Hematopoietic multipotent progenitor cell treated with erythropoietin and hydrocortisone succinate and interleukin-3 and kit ligand, for 17 days (in vitro differentiated cells): Measurements from ENCODE around the gene FAM151A.

Experiments used
- DNase-seq: peaks from one replicate; pipeline ENCODE4 v3.0.0-alpha.2; 2015; ENCODE audit warnings: low spot score

The FAM151A gene

DNA sequence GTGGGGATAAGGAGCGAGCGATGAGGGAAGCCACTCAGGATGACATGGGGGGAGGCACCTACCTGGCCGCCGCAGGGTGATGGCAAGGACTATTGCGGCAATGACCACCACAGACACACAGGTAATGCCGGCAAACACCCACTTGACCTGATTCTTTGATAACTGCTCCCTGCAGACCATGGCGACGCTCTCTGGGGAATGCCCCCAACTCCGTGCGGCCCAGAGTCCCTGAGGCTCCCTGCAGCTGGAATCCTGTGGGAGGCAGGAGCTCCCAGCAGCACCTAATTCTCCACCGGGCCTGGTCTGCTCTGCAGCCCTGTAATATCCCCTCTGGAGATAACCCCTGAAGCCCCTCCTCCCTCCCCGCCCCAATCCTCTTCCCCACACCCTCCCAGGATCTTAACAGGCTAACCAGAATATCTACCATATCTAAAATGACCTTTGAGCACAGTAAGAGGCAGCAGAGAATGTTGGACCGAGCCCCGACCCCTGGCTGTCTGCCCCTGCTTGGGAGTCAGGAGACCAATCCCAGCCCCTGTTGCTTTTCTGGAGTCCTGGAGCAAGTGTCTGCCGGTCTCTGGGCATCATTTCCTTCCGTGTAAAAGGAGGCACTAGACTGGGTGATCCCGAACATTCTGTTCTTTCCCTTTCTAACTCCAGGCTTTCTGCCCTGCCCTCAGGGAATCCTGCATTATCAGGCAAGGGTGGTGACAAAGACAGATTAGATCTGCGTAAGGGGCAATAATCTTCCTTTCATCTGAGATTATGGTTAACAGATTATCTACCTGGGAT lies at the start of gene FAM151A:
Gene FAM151A, minus strand, starts transcription at position 310 of the 792 bp plus-strand sequence. Its CDS starts 130 bp downstream, at position 180.
- no peak for DNase-seq

DNA sequence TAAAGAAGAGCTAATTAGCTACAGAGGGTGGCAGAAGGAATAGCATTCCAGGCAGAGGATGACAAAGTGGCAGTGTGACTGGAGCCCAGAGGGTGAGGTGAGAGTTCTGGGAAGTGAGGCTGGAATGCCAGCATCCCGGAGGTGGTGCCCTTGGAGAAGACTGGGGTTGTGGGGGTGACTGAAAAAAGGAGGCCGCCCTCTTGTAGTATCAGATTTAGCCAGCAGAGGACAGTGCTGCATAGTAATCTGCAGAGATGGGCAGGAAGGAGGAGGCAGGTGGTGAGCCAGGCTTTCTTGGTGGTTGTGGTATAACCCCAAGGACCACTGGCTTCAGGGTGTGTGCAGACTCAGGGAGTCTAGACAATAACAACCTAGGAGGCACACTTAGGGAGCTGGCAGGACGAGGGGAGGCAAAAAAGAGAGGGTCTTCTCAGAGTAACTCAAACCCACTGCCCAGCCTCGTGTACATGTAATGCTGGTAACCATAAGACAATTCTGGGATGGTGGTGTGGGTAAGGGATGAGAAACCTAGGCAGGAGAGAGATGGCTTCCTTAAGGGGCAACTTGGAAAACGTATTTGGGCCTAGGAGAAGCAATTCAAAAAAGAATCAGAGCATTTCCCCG lies 48.8 kb upstream of the FAM151A start:
- peak; percentile 37 for DNase-seq

DNA sequence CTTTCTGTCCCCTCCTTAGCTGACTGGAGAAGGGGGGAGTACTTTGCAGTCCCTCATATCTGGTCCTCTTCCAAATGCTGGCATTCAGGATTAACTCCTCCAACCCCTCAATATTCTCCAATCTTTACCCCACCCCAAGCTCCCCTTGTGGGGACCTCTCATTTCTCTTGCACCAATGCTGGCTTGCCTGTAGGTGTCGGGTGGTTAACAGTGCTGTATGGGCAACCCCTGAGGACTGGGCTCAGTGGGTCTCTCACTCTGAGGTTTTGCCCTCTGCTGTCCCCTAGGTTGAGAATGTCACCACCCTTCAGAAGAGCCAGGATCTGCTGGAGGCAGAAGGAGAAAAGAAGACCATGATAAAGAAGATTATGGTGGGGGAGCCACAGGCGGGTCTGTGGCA lies 45.2 kb upstream of the FAM151A start:
- DNase-seq, result no peak

DNA sequence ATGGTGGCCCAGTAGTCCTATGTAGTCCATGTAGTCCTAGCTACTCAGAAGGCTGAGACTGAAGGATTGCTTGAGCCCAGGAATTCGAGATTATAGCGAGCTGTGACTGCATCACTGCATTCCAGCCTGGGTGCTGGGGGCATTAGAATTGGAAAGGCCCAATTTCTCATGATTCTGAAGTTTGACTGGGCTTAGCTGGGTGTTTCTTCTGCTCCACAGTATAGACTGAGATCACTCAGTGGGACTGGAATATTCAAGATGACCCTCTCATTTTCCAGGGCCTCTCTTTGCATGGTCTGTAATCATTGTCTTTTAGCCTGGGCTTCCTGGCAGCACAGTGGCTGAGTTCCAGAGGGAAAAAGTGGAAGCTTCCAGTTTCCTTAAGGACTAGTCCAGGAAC lies 44.5 kb upstream of the FAM151A start:
- no peak for DNase-seq

DNA sequence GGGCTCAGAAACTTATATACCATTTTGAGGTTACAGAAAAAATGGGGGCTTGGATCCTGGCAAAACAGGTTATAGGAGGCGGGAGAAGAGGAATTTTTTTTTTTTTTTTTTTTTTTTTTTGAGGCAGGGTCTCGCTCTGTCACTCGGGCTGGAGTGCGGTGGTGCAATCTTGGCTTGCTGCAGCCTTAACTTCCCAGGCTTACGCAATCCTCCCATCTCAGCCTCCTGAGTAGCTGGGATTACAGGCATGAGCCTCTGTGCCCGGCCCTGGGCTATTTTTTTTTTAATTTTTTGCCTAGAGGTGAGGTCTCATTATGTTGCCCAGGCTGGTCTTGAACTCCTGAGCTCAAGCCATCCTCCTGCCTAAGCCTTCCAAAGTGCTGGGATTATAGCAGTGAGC lies 43.0 kb upstream of the FAM151A start:
- DNase-seq, result no peak

DNA sequence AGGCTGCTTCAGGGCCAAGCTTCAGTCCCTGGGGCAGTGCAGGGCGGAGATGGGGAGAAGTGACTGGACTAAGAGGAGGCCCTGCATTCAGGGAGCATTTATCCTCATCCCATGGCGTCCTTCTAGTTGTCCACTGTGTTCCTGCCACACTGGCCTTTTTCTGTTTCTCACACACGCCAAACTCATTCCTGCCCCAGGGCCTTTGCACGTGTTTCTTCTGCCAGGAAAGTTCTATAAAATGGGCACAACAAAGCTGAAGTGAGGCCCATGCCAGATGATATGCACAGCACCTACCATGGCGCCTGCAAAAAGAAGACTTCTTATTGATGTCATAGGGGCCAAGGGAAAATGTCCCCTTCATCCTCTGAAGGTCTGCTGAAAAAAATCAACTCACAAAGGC lies 42.5 kb upstream of the FAM151A start:
- DNase-seq, result no peak

DNA sequence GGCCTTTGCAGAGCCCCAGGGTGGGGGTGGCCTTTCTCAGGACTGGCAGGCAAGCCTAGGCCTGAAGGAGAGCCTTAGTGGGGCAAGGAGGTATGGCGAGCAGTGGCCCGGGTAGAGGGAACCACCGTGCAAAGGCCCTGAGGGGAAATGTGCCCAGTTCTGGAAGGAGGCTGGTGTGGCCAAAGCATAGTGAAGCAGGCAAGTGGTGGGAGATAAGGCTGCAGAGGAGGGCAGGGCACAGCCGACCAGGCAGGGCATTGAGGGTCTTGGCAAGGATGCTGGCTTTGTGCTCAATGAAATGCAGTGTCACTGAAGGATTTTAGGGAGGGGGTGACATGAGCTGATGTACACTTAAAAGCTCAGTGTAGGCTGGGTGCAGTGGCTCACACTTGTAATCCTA lies 41.0 kb upstream of the FAM151A start:
- DNase-seq, result no peak

DNA sequence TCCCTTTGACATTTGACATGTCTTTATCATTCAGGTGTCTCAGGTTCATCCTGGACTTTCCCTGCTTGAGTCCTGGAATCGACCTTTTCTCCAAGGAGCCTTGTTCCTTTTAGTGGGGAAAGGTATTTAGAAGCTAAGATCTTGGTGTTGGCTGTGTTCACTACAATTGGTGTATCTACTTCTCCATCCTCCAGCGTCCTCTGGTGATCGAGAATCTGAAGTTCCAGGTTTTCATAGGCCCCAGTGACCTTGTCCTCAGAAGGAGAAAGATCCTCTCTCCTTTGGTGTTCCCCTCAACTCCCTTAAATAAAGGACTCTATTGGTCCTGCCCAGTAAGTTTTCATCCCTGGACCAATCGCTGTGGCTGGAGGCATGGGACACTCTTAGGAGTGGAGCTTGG lies 40.4 kb upstream of the FAM151A start:
- no peak for DNase-seq

DNA sequence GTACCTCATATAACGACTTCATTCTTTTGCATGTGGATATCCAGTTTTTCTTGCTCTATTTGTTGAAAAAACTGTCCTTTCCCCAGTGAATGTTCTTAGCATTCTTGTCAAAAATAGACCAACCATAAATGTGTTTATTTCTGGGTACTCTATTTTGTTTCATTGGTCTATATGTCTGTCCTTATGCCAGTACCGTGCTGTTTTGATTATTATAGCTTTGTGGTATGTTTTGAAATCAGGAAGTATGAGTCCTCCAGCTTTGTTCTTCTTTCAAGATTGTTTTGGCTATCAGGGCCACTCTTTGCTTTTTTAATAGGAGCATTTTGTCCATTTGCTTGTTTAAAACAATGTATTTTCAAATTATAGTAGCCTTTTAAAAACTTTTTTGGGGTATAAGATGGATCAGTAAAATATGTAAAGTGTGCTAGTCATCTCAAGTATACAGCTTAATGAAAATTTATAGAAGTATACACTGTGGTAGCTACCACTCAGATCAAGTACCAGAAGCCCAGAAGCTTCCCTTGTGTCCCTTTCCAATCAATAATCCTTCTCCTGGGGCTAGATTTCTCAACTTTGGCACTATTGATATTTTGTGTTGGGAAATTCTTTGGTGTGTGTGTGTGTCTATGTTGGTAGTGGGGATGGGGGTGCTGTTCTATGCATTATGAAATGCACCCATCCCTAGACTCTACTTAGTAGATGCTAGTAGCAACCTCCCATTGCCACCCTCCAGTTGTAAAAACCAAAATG lies 35.0 kb upstream of the FAM151A start:
- no peak for DNase-seq

DNA sequence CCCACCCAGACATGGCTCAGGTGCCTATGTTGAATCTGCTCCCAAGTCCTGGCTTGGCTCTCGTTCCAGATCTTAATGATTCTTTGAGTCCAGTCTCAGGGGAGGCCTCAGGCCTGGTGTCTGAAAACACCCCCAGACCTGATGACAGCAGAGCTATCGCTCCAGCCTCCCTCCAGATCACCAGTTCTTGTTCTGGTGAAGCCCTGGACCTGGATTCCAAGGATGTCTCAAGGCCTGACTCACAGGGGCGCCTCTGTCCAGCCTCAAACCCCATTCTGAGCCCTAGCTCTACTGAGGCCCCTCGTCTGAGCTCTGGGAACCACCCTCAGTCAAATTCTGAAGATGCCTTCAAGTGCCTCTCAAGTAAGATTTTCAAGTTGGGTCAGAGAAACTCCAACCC lies 29.7 kb upstream of the FAM151A start:
- DNase-seq, result no peak

DNA sequence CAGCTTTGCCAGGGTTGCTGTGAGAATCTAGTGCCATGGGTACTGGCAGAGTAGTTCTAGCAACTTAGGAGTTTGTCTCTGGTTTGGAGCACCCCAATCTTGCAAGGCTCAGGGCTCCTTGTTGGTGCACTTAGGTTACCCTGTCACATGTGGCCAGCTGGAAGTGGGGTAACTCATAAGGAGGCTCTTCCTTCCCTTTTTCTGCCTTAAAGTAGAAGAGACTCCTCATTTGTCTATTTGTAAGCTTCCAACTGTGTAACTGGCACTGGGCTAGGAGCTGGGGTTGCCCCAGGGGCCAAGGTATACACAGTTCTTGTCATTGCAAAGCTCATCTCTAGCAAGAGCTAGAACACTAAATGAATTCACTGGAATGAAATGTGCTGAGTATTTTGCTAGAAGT lies 28.8 kb upstream of the FAM151A start:
- DNase-seq, result no peak

DNA sequence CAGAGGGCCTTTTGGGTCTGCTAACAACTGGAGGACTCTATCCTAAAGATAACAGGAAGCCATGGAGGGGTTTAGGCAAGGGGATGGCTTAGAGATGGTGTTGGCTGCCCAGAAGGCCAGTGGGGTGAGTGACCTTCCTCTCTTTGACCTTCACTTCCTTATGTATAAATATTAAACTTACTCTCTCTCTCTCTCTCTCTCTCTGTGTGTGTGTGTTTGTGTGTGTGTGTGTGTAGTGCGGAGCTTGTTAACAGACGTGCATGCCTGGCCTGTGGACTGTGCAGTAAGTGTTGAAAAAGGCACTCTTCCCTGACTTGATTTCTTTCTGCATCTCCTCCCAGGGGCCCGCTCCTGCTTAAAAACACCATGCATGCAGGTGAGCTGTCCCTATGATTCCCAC lies 28.3 kb upstream of the FAM151A start:
- DNase-seq, result no peak

DNA sequence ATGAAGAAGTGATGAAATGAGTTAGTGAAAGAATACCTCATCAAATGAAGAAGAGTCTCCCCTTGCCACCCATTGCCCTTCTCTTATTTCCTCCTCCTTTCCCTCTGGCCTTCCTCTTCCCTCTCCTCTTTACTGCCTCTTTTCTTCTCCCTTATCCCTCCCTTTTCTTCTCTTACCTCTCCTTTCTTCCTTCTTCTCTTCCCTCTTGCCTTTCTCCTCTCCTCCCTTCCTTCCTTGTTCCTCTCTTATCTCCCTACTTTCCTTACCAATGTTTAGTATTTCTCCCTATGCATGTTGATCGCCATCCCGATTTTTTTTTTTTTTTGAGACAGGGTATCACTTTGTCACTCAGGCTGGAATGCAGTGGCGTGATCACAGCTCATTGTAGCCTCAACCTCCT lies 27.1 kb upstream of the FAM151A start:
- no peak for DNase-seq

DNA sequence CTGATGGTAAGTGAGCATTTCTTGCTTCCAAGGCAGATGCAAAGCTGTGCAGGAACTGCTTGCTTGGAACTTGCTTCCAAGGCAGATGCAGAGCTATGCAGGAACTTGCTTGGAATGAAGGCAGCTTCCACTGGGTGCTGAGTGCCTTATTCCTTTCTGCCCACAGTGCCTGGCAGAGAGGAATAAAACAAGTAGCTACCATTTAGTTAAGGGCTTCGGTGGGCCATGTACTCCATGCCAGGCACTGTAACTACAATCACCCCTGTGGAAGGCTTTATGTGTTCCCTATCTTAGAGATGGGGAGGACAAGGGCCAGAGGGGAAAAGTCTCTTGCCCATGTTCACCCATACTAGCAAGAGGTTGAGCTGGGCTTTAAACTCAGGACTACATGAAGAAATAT lies 26.6 kb upstream of the FAM151A start:
- DNase-seq, result no peak

DNA sequence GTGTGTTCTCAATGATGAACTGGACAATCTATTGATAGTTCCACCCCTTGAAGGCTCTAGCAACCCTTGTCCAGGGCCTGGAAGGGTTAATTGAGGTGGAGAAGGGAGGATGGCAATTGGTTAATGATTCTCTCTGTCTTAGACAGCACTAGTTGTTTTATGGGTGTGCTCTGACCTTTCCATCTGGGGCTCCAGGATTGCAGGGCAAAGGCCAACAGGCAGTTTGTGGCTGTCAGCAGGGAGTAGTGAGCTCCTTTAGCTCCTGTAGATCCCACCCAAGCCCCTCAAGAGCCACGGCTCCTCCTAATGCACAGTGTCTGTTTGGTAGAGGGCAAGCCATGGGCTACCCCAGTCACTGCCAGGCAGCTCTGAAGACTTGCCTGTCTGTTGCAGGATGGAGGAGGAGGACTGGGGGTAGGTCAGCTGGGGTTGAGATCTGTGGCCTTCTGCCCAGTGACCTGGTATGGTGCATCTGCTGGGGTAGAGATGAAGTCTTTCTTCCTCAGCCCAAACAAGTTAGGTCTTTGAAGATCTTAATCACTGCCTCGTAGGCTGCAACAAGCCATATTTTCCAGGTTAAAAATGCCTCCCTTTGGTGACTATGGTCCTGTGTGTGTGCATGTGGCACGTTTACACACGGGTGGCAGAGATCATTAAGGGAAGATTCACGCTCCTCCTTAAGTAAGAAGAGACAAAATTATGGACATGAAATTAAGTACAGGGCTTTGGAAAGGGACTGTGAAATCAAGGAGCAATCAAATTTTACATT lies 26.0 kb upstream of the FAM151A start:
- DNase-seq, result no peak

DNA sequence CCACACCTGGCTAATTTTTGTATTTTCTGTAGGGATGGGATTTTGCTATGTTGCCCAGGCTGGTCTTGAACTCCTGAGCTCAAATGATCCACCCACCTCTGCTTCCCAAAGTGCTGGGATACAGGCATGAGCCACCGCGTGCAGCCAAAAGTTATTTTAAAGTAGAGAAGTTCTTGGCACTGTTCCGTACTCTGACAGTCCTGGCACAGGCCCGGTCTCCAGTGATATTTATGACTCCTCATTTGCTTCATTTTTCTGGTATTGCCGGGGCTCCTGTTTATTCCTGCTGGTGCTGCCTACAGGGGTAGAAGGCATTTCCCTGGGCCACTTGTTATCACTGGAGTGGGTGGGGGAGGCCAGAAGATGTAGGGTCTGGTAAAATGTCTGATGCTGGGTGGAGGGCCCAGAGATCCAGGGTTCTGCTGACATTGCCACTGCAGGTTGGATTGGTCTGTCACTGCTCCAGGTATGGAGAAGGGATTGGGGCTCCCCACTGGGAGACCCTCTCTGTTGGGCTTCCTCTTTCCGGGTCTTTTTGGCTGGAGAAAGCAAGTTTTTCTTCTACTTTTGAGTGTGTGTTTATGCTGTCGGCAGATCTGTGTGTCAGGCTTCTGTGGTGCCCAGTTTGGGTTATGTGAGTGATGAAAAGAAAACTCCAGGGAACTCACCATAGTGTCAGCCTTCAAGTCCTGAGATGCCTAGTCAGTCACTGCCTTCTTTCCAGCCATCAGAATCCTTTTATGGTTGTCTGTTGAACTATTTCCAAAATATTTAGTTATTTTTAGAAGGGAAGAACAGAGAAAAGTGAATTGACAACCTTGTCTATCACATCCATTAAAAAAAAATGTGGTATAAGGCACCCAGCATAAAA lies 22.7 kb upstream of the FAM151A start:
- no peak for DNase-seq

DNA sequence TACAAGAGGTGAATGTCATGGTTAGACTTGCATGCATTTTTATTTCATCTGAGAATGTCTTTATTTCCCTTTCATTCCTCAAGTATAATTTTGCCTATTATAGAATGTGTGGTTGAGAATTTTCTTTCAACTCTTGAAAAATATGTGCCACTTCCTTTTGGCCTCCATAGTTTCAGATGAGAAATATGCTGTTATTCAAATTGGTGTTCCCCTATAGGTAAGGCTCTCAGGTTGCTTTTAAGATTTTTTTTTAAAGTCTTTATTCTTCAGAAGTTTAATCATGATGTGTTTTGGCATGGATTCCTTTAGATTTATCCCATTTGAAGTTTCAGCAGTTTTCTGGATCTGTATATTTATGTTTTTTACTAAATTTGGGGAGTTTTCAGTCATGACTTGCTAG lies 20.4 kb upstream of the FAM151A start:
- no peak for DNase-seq

DNA sequence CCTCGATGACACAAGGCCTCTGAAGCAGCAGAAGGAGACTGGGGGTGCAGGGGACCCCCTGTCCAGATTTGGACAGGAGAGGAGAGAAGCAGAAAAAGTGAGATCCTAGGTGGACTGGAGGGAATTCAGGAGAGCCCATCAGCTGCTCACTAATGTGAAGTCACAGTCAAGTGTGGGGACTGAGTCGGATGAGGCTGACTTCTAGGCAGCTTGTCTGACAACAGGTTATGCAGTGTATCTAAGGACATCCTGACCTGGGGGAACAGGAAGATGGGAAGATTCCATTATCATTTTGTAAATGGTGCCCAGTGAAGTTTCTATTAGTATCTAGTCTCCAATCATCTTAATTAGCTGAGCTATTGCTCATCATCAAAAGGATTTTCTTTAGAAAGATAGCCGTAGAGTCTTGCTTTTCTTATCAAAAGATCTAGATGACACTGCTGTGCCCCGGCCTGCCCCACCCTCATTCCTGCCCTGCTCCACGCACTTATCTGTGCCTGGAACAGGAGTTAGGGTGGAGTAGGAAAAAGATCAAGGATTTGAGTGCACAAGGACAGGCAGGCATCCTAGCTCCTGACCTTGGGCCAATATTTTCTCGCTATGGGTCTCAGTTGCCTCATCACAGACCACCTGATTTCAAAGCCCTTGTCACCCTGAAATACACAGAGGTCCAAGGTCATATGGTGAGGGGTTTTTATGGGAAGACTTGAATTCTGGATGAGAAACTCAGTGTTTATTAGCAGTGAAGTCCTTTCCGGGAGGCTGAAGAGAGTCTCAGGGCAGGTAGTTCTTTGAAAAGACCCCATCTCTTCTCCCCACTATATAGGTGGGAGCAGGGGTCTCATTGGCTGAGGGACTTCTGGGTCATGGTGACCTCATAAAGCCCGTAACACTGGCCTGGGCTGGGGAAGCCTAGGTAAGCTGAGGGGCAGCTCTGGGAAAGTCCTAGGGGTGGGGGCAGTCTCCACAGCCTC lies 17.8 kb upstream of the FAM151A start, which contains the start of gene MROH7:
Gene MROH7, plus strand, starts transcription at position 924 of the 974 bp plus-strand sequence. CDS start 11,141 bp downstream, outside the sequence.
- no peak for DNase-seq

DNA sequence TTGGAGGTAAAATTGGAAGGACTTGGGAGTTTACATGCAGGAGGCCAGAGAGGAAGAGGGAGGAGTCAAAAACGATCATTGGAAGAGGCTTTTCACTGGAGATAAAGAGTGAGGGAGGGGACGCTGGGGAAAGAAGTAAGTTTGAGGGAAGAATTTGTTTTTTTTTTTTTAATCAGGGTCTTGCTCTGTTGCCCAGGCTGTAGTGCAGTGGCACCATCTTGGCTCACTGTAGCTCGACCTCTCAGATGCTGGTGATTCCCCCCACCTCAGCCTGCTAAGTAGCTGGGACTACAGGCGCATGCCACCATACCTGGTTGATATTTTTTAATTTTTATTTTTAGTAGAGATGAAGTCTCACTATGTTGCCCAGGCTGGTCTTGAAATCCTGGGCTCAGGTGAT lies 17.0 kb upstream of the FAM151A start:
- DNase-seq, result no peak
